ENCODE data around the gene RABGAP1L. TPM values are rescaled to one million over a fixed set of nuclear protein-coding genes. Genes with fewer than 3 reads are reported as not detected.
"Not testable (repeated sequence)": the region's sequence is repeated elsewhere in the genome, so short reads cannot be mapped to it uniquely, and the experiment has no call there.

Gene RABGAP1L
- total RNA-seq, 1 experiment from 2014 or later = 57.4 TPM

- H3K4me2 ChIP-seq = no peak overlapping the region
- ChIA-PET CTCF (no interaction called here), POLR2A (ENCODE audit: unreplicated experiment) (no interaction called here)
- no peaks in the 10 kb centered on the region for H4K20me1 ChIP-seq (ENCODE audit: insufficient read depth)
- H3K79me2 ChIP-seq (ENCODE audit: low read depth) = no peaks in the 10 kb centered on the region
- intact Hi-C loops (cut with micrococcal nuclease; ENCODE audit: unreplicated experiment) = no loop called here
- H3K27me3 ChIP-seq (ENCODE audit: insufficient read depth, low read depth) = no peaks in the 10 kb centered on the region
- H3K4me3 ChIP-seq = no peak overlapping the region
- H3K9me2 ChIP-seq (ENCODE audit: insufficient read depth) = no peaks in the 10 kb centered on the region; the same call in 1 of the 2 replicates
- BruUV-seq (replicated peaks) = no TSS peak
- no peaks in the 10 kb centered on the region for H3K9me3 ChIP-seq (ENCODE audit: insufficient read depth, low read depth)
- no peak for DNase-seq
- no peak for TF ChIP-seq EZH2 (IDR thresholded peaks at IDR 0.05; ENCODE audit: low read depth)
- TF ChIP-seq CTCF (conservative IDR thresholded peaks at IDR 0.05) = no peak
- H2AFZ ChIP-seq = no peak overlapping the region
- no peaks in the 10 kb centered on the region for H3F3A ChIP-seq (ENCODE audit: insufficient read depth, low read depth)
- H3K36me3 ChIP-seq (ENCODE audit: low read depth) = no peaks in the 10 kb centered on the region
- no peaks in the 10 kb centered on the region for H3K4me1 ChIP-seq (replicated peaks; ENCODE audit: insufficient read depth)
- H3K27ac ChIP-seq = no peak overlapping the region
Measured at GRCh38 chr1:174692313-174692712, 533.0 kb downstream of the RABGAP1L start.

- Histone ChIP-seq H2AFZ (no peak overlapping the region), H3K9me3 (ENCODE audit: insufficient read depth, low read depth) (no peaks in the 10 kb centered on the region), H3K4me1 (replicated peaks; ENCODE audit: insufficient read depth) (no peaks in the 10 kb centered on the region), H3K4me2 (no peak overlapping the region), H3K79me2 (ENCODE audit: low read depth) (no peaks in the 10 kb centered on the region), H3K36me3 (ENCODE audit: low read depth) (no peaks in the 10 kb centered on the region), H3K27me3 (ENCODE audit: insufficient read depth, low read depth) (no peaks in the 10 kb centered on the region), H3F3A (ENCODE audit: insufficient read depth, low read depth) (no peaks in the 10 kb centered on the region), H3K27ac (no peak overlapping the region), H3K9me2 (ENCODE audit: insufficient read depth) (no peaks in the 10 kb centered on the region; the same call in 1 of the 2 replicates), H3K4me3 (no peak overlapping the region), H4K20me1 (ENCODE audit: insufficient read depth) (no peaks in the 10 kb centered on the region)
- DNase-seq = no peak
- TF ChIP-seq EZH2 (IDR thresholded peaks at IDR 0.05; ENCODE audit: low read depth) = no peak
- no peak for TF ChIP-seq CTCF (conservative IDR thresholded peaks at IDR 0.05)
- BruUV-seq (replicated peaks) = no TSS peak
- POLR2A ChIA-PET (ENCODE audit: unreplicated experiment) = no interaction called here
- CTCF ChIA-PET = no interaction called here
- intact Hi-C loops (cut with micrococcal nuclease; ENCODE audit: unreplicated experiment) = no loop called here
Measured at GRCh38 chr1:174693085-174693484, 533.8 kb downstream of the RABGAP1L start.

- H3F3A ChIP-seq (ENCODE audit: insufficient read depth, low read depth); H3K4me3 ChIP-seq; H4K20me1 ChIP-seq (ENCODE audit: insufficient read depth); H3K27ac ChIP-seq; H3K4me1 ChIP-seq (replicated peaks; ENCODE audit: insufficient read depth); H3K79me2 ChIP-seq (ENCODE audit: low read depth); H3K9me3 ChIP-seq (ENCODE audit: insufficient read depth, low read depth); H2AFZ ChIP-seq; H3K9me2 ChIP-seq (ENCODE audit: insufficient read depth); POLR2A ChIA-PET (ENCODE audit: unreplicated experiment); BruUV-seq (replicated peaks); H3K27me3 ChIP-seq (ENCODE audit: insufficient read depth, low read depth); H3K4me2 ChIP-seq; H3K36me3 ChIP-seq (ENCODE audit: low read depth); CTCF ChIA-PET; intact Hi-C loops (cut with micrococcal nuclease; ENCODE audit: unreplicated experiment); DNase-seq: not testable (repeated sequence)
Measured at GRCh38 chr1:174693539-174693938, 534.2 kb downstream of the RABGAP1L start.

GRCh38 chr1:174696026-174696821 is 536.9 kb downstream of the RABGAP1L start:
- Histone ChIP-seq H3K36me3 (ENCODE audit: low read depth) (no peaks in the 10 kb centered on the region), H4K20me1 (ENCODE audit: insufficient read depth) (no peaks in the 10 kb centered on the region), H3K9me2 (ENCODE audit: insufficient read depth) (no peaks in the 10 kb centered on the region), H3K79me2 (ENCODE audit: low read depth) (no peaks in the 10 kb centered on the region), H3K27ac (no peak overlapping the region), H2AFZ (no peak overlapping the region), H3F3A (ENCODE audit: insufficient read depth, low read depth) (no peaks in the 10 kb centered on the region), H3K4me2 (no peak overlapping the region), H3K4me1 (replicated peaks; ENCODE audit: insufficient read depth) (no peaks in the 10 kb centered on the region), H3K27me3 (ENCODE audit: insufficient read depth, low read depth) (no peaks in the 10 kb centered on the region), H3K4me3 (no peak overlapping the region), H3K9me3 (ENCODE audit: insufficient read depth, low read depth) (no peaks in the 10 kb centered on the region)
- CTCF ChIA-PET = no interaction called here
- TF ChIP-seq EZH2 (IDR thresholded peaks at IDR 0.05; ENCODE audit: low read depth) (no peak), CTCF (conservative IDR thresholded peaks at IDR 0.05) (no peak)
- no peak for DNase-seq
- BruUV-seq (replicated peaks) = no TSS peak
- POLR2A ChIA-PET (ENCODE audit: unreplicated experiment) = no interaction called here
- intact Hi-C loops (cut with micrococcal nuclease; ENCODE audit: unreplicated experiment) = no loop called here
